ENCODE measurements around the gene POLD1. TPM values are rescaled to one million over a fixed set of nuclear protein-coding genes. Genes with fewer than 3 reads are reported as not detected.

POLD1 gene
- total and polyA plus RNA-seq, 2 experiments from 2014 or later = 73.8 to 74.3 TPM

GRCh38 chr19:50455992-50456391 lies 71.8 kb downstream of the POLD1 start:
- TF ChIP-seq CTCF (IDR thresholded peaks at IDR 0.05; ENCODE audit: low read depth, low read length) = no peak

GRCh38 chr19:50457300-50457699 lies 73.2 kb downstream of the POLD1 start:
- Histone ChIP-seq H3K27ac (no peak overlapping the region), H3K27me3 (no peaks in the 10 kb centered on the region)

More at GRCh38 chr19:50455992-50456391, 71.8 kb downstream of the POLD1 start:
- Histone ChIP-seq H3K4me3 (no peak overlapping the region), H3K4me1 (ENCODE audit: low read depth) (no peaks in the 10 kb centered on the region), H3K27me3 (no peaks in the 10 kb centered on the region), H3K36me3 (no peaks in the 10 kb centered on the region), H3K27ac (no peak overlapping the region), H3K9me3 (ENCODE audit: low read depth) (no peaks in the 10 kb centered on the region)
- DNase-seq (ENCODE audit: low read depth in 1 of 2, low spot score in 1 of 2) = no peak

GRCh38 chr19:50458396-50459066 lies 74.4 kb downstream of the POLD1 start:
- Histone ChIP-seq H3K36me3 (no peaks in the 10 kb centered on the region), H3K4me1 (ENCODE audit: low read depth) (no peaks in the 10 kb centered on the region), H3K9me3 (ENCODE audit: low read depth) (no peaks in the 10 kb centered on the region), H3K4me3 (no peak overlapping the region), H3K27me3 (no peaks in the 10 kb centered on the region), H3K27ac (no peak overlapping the region)
- no peak for TF ChIP-seq CTCF (IDR thresholded peaks at IDR 0.05; ENCODE audit: low read depth, low read length)
- DNase-seq (ENCODE audit: low read depth in 1 of 2, low spot score in 1 of 2) = peak in 1 of 2 donors; percentile 37

More at GRCh38 chr19:50457300-50457699, 73.2 kb downstream of the POLD1 start:
- H3K36me3 ChIP-seq = no peaks in the 10 kb centered on the region
- no peaks in the 10 kb centered on the region for H3K4me1 ChIP-seq (ENCODE audit: low read depth)
- H3K9me3 ChIP-seq (ENCODE audit: low read depth) = no peaks in the 10 kb centered on the region
- H3K4me3 ChIP-seq = no peak overlapping the region
- no peak for DNase-seq (ENCODE audit: low read depth in 1 of 2, low spot score in 1 of 2)
- TF ChIP-seq CTCF (IDR thresholded peaks at IDR 0.05; ENCODE audit: low read depth, low read length) = no peak

- Histone ChIP-seq H3K36me3 (no peaks in the 10 kb centered on the region), H3K27ac (no peak overlapping the region), H3K27me3 (no peaks in the 10 kb centered on the region), H3K9me3 (ENCODE audit: low read depth) (no peaks in the 10 kb centered on the region), H3K4me1 (ENCODE audit: low read depth) (no peaks in the 10 kb centered on the region), H3K4me3 (no peak overlapping the region)
- DNase-seq (ENCODE audit: low read depth in 1 of 2, low spot score in 1 of 2) = no peak
- no peak for TF ChIP-seq CTCF (IDR thresholded peaks at IDR 0.05; ENCODE audit: low read depth, low read length)
Measured at GRCh38 chr19:50459067-50459456, 74.9 kb downstream of the POLD1 start.

GRCh38 chr19:50459638-50460037 lies 75.5 kb downstream of the POLD1 start:
- H3K27me3 ChIP-seq = no peaks in the 10 kb centered on the region
- H3K9me3 ChIP-seq (ENCODE audit: low read depth) = no peaks in the 10 kb centered on the region
- no peak for TF ChIP-seq CTCF (IDR thresholded peaks at IDR 0.05; ENCODE audit: low read depth, low read length)
- H3K27ac ChIP-seq = no peak overlapping the region
- H3K4me1 ChIP-seq (ENCODE audit: low read depth) = no peaks in the 10 kb centered on the region
- no peaks in the 10 kb centered on the region for H3K36me3 ChIP-seq
- DNase-seq (ENCODE audit: low read depth in 1 of 2, low spot score in 1 of 2) = no peak
- no peak overlapping the region for H3K4me3 ChIP-seq

All from cardiac muscle cell (in vitro differentiated cells and primary cell).